ENCODE data around the gene GNAS-AS1.

Gene GNAS-AS1

GRCh38 chr20:58843128-58843556 lies 7.6 kb downstream of the GNAS-AS1 start:
- no peak for TF ChIP-seq CTCF (conservative IDR thresholded peaks at IDR 0.05; ENCODE audit: control insufficient read depth, insufficient read depth, low read depth, low read length)
- no peak for DNase-seq (ENCODE audit: low read depth)
- no peak overlapping the region for H3K4me3 ChIP-seq (ENCODE audit: control insufficient read depth, low read depth, low read length)

GRCh38 chr20:58842276-58842675 lies 8.4 kb downstream of the GNAS-AS1 start:
- no peak for TF ChIP-seq CTCF (conservative IDR thresholded peaks at IDR 0.05; ENCODE audit: control insufficient read depth, insufficient read depth, low read depth, low read length)
- DNase-seq (ENCODE audit: low read depth) = no peak
- no peak overlapping the region for H3K4me3 ChIP-seq (ENCODE audit: control insufficient read depth, low read depth, low read length)

GRCh38 chr20:58841539-58842264 lies 9.0 kb downstream of the GNAS-AS1 start:
- no peak for DNase-seq (ENCODE audit: low read depth)
- TF ChIP-seq CTCF (conservative IDR thresholded peaks at IDR 0.05; ENCODE audit: control insufficient read depth, insufficient read depth, low read depth, low read length) = no peak
- H3K4me3 ChIP-seq (ENCODE audit: control insufficient read depth, low read depth, low read length) = no peak overlapping the region

- no peak for DNase-seq (ENCODE audit: low read depth)
- no peak overlapping the region for H3K4me3 ChIP-seq (ENCODE audit: control insufficient read depth, low read depth, low read length)
- no peak for TF ChIP-seq CTCF (conservative IDR thresholded peaks at IDR 0.05; ENCODE audit: control insufficient read depth, insufficient read depth, low read depth, low read length)
Observed at GRCh38 chr20:58840816-58841538, 9.7 kb downstream of the GNAS-AS1 start.

GRCh38 chr20:58839991-58840747 lies 10.5 kb downstream of the GNAS-AS1 start:
- no peak overlapping the region for H3K4me3 ChIP-seq (ENCODE audit: control insufficient read depth, low read depth, low read length)
- DNase-seq (ENCODE audit: low read depth) = no peak
- no peak for TF ChIP-seq CTCF (conservative IDR thresholded peaks at IDR 0.05; ENCODE audit: control insufficient read depth, insufficient read depth, low read depth, low read length)

GRCh38 chr20:58839474-58839874 lies 11.2 kb downstream of the GNAS-AS1 start:
- TF ChIP-seq CTCF (conservative IDR thresholded peaks at IDR 0.05; ENCODE audit: control insufficient read depth, insufficient read depth, low read depth, low read length) = peak; percentile 22
- no peak overlapping the region for H3K4me3 ChIP-seq (ENCODE audit: control insufficient read depth, low read depth, low read length)
- peak; percentile 17 for DNase-seq (ENCODE audit: low read depth)

All from fibroblast of mammary gland (primary cell).